Ovary (tissue), 3 donors: ENCODE data around the gene QRICH2.

ENCODE experiments used
- EP300 ChIP-seq: sonication (generic); formaldehyde crosslinking; IDR thresholded peaks from one replicate; pipeline ENCODE4 v1.6.1; 2017; ENCODE audit warnings: antibody characterized with exemption
- TF ChIP-seq, protein P1 (sequence below), 3 donors: fragments of 450-650 bp in 2 of 3; fragments of 200-600 bp in 1 of 3; IDR thresholded peaks; one replicate each; pipeline versions ENCODE4 v1.5.1 to v1.8.0; 2016 to 2022; ENCODE audit warnings: antibody characterized with exemption in 3 of 3, mild to moderate bottlenecking in 1 of 3
- donor health status: DM: no; HTN: no; CAD: no.

- TF ChIP-seq, protein P1, sequence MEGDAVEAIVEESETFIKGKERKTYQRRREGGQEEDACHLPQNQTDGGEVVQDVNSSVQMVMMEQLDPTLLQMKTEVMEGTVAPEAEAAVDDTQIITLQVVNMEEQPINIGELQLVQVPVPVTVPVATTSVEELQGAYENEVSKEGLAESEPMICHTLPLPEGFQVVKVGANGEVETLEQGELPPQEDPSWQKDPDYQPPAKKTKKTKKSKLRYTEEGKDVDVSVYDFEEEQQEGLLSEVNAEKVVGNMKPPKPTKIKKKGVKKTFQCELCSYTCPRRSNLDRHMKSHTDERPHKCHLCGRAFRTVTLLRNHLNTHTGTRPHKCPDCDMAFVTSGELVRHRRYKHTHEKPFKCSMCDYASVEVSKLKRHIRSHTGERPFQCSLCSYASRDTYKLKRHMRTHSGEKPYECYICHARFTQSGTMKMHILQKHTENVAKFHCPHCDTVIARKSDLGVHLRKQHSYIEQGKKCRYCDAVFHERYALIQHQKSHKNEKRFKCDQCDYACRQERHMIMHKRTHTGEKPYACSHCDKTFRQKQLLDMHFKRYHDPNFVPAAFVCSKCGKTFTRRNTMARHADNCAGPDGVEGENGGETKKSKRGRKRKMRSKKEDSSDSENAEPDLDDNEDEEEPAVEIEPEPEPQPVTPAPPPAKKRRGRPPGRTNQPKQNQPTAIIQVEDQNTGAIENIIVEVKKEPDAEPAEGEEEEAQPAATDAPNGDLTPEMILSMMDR (IDR thresholded peaks at IDR 0.05), result no peak
- no peak for TF ChIP-seq EP300
Observed at GRCh38 chr17:76317535-76317934, 9.5 kb upstream of the QRICH2 start.
